Body of pancreas (tissue), 4 donors: ENCODE results near the gene OR2H1. TPM values are rescaled to one million over a fixed set of nuclear protein-coding genes. Genes with fewer than 3 reads are reported as not detected.

ENCODE experiments used
- ATAC-seq: fragments of 150-250 bp; one replicate; pipeline ENCODE4 v1.9.1; 2016
- DNase-seq, 4 donors: peaks; one replicate each; pipeline ENCODE4 v3.0.0-alpha.2; 2019
- H3K27ac ChIP-seq, 4 donors: fragments of 200-600 bp; sonication (generic); 1 replicate in 3 of 4; 2 replicates in 1 of 4; pipeline versions ENCODE4 v1.5.1 to v1.6.1; 2016 to 2019; ENCODE audit warnings: mild to moderate bottlenecking in 1 of 4, mixed read lengths in 1 of 4, moderate library complexity in 1 of 4
- H3K27me3 ChIP-seq, 2 donors: fragments of 200-600 bp; sonication (generic); one replicate each; pipeline ENCODE4 v1.6.0; 2016; ENCODE audit warnings: mild to moderate bottlenecking in 1 of 2
- H3K36me3 ChIP-seq, 2 donors: fragments of 200-600 bp; sonication (generic); replicated peaks in 1 of 2; 2 replicates each; pipeline ENCODE4 v1.5.1; 2016; ENCODE audit warnings: low read depth in 2 of 2; ENCODE audit not compliant: insufficient read depth in 1 of 2
- H3K4me1 ChIP-seq: fragments of 200-600 bp; sonication (generic); one replicate; pipeline ENCODE4 v1.6.0; 2016
- H3K4me3 ChIP-seq, 2 donors: fragments of 200-600 bp; sonication (generic); 1 replicate in 1 of 2; 2 replicates in 1 of 2; pipeline ENCODE4 v1.5.1; 2016 to 2019
- H3K9me3 ChIP-seq, 3 donors: fragments of 200-600 bp; sonication (generic); 1 replicate in 2 of 3; 2 replicates in 1 of 3; pipeline ENCODE4 v1.5.1; 2016
- CTCF ChIP-seq, 7 experiments: fragments of 450-650 bp in 4 of 7; fragments of 200-600 bp in 3 of 7; sonication (generic) in 3 of 7; IDR thresholded peaks; one replicate each; pipeline ENCODE4 v1.5.1; 2016 to 2019; ENCODE audit warnings: antibody characterized with exemption in 7 of 7
- POLR2A ChIP-seq, 3 donors: fragments of 450-650 bp; IDR thresholded peaks; one replicate each; pipeline ENCODE4 v1.6.1; 2016; ENCODE audit warnings: antibody characterized with exemption in 3 of 3, mild to moderate bottlenecking in 2 of 3
- WGBS, 2 donors: methylation state at CpG; one replicate each; pipeline ENCODE4 v1.1.5; 2017; 5-methylcytosine and 5-hydroxymethylcytosine counted together
- intact Hi-C: fragments of 100-400 bp; cut with DNase I; formaldehyde crosslinking; loops from one replicate; pipeline ENCODE4 v1.15.1; 2023
- total RNA-seq, 2 donors: library from RNA; depleted of rRNA; stranded (reverse); fragments of >200 nt; gene quantifications; one replicate each; pipeline ENCODE4 v1.1.0, GENCODE V29; 2016

The OR2H1 gene
- total RNA-seq, 2 donors from 2014 or later = not detected

DNA sequence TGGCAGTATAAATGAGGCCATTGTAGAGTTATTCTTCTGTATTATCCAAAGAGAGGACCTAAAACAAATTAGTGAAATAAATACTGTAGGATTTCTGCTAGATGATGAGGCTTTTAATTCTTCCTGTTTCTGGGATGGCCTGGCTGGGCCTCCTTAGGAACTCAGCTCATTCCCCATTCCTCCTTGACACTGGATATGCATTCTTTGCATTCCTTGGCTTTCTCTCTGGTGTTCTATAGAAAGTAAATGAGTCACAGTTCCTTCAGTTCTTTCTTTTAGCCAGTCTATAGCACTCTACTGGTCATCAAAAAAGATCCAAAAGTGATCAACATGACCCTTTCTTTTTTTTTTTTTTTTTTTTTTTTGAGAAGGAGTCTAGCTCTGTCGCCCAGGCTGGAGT, 9.3 kb upstream of the OR2H1 start:
- no peak for DNase-seq
- H3K9me3 ChIP-seq = no peaks in the 10 kb centered on the region
- no peak for ATAC-seq
- H3K4me3 ChIP-seq = no peak overlapping the region
- no peak for TF ChIP-seq CTCF (IDR thresholded peaks at IDR 0.05)
- no peak for TF ChIP-seq POLR2A (IDR thresholded peaks at IDR 0.05)
- WGBS, 2 donors = 75 to 83% methylated on average over 1 of the region's 1 CpG
- no peaks in the 10 kb centered on the region for H3K36me3 ChIP-seq
- intact Hi-C loops = no loop called here
- H3K4me1 ChIP-seq = no peaks in the 10 kb centered on the region
- H3K27ac ChIP-seq = no peak overlapping the region
- H3K27me3 ChIP-seq = no peaks in the 10 kb centered on the region

DNA sequence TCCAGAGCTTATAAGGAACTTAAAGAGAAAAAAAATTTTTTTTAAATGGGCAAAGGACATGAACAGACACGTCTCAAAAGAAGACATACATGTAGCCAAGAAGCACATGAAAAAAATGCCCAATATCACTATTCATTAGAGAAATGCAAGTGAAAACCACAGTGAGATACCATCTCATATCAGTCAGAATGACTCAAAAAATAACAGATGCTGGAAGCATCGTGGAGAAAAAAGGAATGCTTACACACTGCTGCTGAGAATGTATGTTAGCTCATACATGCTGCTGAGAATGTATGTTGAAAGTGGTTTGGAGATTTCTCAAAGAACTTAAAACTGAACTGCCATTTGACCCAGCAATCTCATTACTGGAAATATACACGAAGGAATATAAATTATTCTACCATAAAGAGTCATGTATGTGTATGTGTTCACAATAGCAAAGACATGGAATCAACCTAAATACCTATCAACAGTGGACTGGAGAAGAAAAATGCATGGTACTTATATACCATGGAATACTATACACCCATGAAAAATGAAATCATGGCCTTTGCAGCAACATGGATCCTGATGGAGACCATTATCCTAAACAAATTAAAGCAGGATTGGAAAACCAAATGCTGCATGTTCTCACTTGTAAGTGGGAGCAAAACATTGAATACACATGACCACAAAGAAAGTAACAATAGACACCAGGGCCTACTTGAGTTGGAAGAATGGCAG, 5.3 kb upstream of the OR2H1 start:
- ATAC-seq (no peak), DNase-seq (no peak)
- no peaks in the 10 kb centered on the region for H3K4me1 ChIP-seq
- TF ChIP-seq CTCF (IDR thresholded peaks at IDR 0.05) (no peak), POLR2A (IDR thresholded peaks at IDR 0.05) (no peak)
- no peak overlapping the region for H3K27ac ChIP-seq
- intact Hi-C loops = no loop called here
- no peaks in the 10 kb centered on the region for H3K36me3 ChIP-seq
- WGBS, 2 donors = 68 to 73% methylated on average over 3 of the region's 3 CpGs
- no peaks in the 10 kb centered on the region for H3K27me3 ChIP-seq
- H3K4me3 ChIP-seq = no peak overlapping the region
- no peaks in the 10 kb centered on the region for H3K9me3 ChIP-seq

DNA sequence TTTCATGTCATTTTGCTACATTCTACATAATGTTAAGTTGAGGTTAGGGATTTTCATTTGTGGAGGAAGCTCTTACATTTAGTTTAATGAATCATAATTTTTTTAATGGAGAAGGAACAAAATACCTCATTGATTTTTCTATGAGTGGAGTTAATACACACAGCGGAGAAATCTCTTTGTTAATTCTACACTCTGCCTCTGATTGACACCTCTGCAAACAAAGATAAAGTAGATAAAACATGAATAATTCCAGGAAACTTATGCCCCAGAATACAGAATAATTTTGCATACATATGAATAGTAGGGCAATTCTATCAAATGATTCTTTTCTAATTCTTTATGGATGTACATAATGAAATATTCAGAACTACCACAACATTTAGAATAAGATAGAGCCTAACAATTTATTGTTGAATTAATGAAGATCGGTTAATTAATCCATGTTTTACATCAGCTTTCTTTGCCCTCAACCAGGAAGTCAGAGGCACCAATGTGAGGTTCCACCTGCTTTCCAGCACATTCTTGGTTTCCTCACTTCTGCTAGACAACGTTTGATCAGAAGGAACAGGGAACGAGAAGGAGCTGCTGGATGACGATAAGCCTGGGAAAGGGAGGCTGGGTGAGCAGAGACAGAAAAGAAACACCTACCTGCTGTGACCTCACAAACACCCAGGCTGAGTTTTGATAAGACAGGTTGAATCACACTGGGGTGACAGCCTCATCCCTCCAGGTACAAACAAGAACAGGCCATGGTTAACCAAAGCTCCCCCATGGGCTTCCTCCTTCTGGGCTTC, 4.3 kb downstream of the OR2H1 start:
- Histone ChIP-seq H3K36me3 (no peaks in the 10 kb centered on the region), H3K27ac (no peak overlapping the region), H3K9me3 (no peaks in the 10 kb centered on the region), H3K4me3 (no peak overlapping the region), H3K27me3 (no peaks in the 10 kb centered on the region), H3K4me1 (peaks cover 7% of the 10 kb centered on the region)
- DNase-seq (no peak), ATAC-seq (no peak)
- WGBS, 2 donors = 39% methylated on average over 5 of the region's 5 CpGs
- TF ChIP-seq CTCF (IDR thresholded peaks at IDR 0.05) (no peak), POLR2A (IDR thresholded peaks at IDR 0.05) (no peak)
- intact Hi-C loops = no loop called here

DNA sequence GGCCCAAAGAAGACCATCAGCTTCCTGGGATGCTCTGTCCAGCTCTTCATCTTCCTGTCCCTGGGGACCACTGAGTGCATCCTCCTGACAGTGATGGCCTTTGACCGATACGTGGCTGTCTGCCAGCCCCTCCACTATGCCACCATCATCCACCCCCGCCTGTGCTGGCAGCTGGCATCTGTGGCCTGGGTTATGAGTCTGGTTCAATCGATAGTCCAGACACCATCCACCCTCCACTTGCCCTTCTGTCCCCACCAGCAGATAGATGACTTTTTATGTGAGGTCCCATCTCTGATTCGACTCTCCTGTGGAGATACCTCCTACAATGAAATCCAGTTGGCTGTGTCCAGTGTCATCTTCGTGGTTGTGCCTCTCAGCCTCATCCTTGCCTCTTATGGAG, 5.1 kb downstream of the OR2H1 start:
- intact Hi-C loops = no loop called here
- no peak for DNase-seq
- no peak overlapping the region for H3K27ac ChIP-seq
- no peak for ATAC-seq
- no peak overlapping the region for H3K4me3 ChIP-seq
- 88 to 91% methylated on average over 5 to 6 of the region's 6 CpGs for WGBS, 2 donors
- TF ChIP-seq POLR2A (IDR thresholded peaks at IDR 0.05) (no peak), CTCF (IDR thresholded peaks at IDR 0.05) (no peak)
- H3K4me1 ChIP-seq = peaks cover 7% of the 10 kb centered on the region
- H3K9me3 ChIP-seq = no peaks in the 10 kb centered on the region
- no peaks in the 10 kb centered on the region for H3K36me3 ChIP-seq
- H3K27me3 ChIP-seq = no peaks in the 10 kb centered on the region
